HL-60 (cell line): Measurements from ENCODE around the gene SLC2A13.

Experiments
- CTCF ChIP-seq: IDR thresholded peaks from one replicate; pipeline ENCODE4 v1.5.1; 2011; ENCODE audit warnings: low read length, control low read depth, inconsistent platforms; ENCODE audit not compliant: insufficient read depth
- GABPA ChIP-seq: IDR thresholded peaks from 2 replicates; pipeline ENCODE4 v1.6.1; 2012; ENCODE audit warnings: low read depth
- POLR2AphosphoS5 ChIP-seq: IDR thresholded peaks from 2 replicates; pipeline ENCODE4 v1.6.1; 2012; ENCODE audit warnings: low read depth
- REST ChIP-seq: IDR thresholded peaks from 2 replicates; pipeline ENCODE4 v1.6.1; 2012; ENCODE audit warnings: low read depth; ENCODE audit not compliant: insufficient replicate concordance
- SPI1 ChIP-seq: IDR thresholded peaks from 2 replicates; pipeline ENCODE4 v1.6.1; 2012; ENCODE audit warnings: low read depth, mild to moderate bottlenecking, borderline replicate concordance

GRCh38 chr12:40049268-40049667 lies 56.6 kb downstream of the SLC2A13 start:
- no peak for TF ChIP-seq CTCF
- TF ChIP-seq POLR2AphosphoS5: no peak
- TF ChIP-seq REST: no peak
- no peak for TF ChIP-seq GABPA
- TF ChIP-seq SPI1: no peak
